Measurements from ENCODE around the gene TGFB2. TPM values are rescaled to one million over a fixed set of nuclear protein-coding genes. Genes with fewer than 3 reads are reported as not detected.

TGFB2 gene
- total and polyA plus RNA-seq, 2 experiments from 2014 or later = 0.31 to 1.4 TPM

DNA sequence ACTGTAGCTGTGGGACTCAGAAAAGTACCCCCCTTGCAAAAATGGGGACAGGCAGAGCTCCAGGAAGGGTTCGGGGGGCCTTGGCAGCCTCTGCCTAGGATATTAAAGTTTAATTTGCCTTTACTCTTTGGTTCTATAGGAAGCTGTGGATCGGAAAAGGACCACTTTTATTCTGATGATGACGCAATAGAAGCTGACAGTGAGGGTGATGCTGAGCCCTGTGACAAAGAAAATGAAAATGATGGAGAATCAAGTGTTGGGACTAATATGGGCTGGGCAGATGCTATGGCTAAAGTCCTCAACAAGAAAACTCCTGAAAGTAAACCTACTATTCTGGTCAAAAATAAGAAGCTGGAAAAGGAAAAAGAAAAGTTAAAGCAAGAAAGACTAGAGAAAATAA, 43.0 kb upstream of the TGFB2 start:
- H3K9me3 Mint-ChIP-seq = no peaks in the 10 kb centered on the region
- no peaks in the 10 kb centered on the region for H3K9me2 ChIP-seq (ENCODE audit: insufficient read depth)
- peaks cover 20% of the 10 kb centered on the region for H3K36me3 Mint-ChIP-seq (ENCODE audit: low read depth)
- H3K4me2 ChIP-seq = peak overlapping the region; percentile 71
- no peaks in the 10 kb centered on the region; the same call in 1 of the 2 replicates for H3F3A ChIP-seq (replicated peaks; ENCODE audit: low read depth)
- no peaks in the 10 kb centered on the region for H3K27me3 ChIP-seq (ENCODE audit: insufficient read depth)
- no peaks in the 10 kb centered on the region for H4K20me1 ChIP-seq (replicated peaks; ENCODE audit: insufficient read depth)
- no peak overlapping the region for H2AFZ ChIP-seq
- no peak overlapping the region for H3K4me3 ChIP-seq
- no peak overlapping the region for H3K4me3 Mint-ChIP-seq
- peaks cover 77% of the 10 kb centered on the region for H3K4me1 Mint-ChIP-seq
- H3K27me3 Mint-ChIP-seq (ENCODE audit: insufficient read depth, low read depth, poor library complexity) = no peaks in the 10 kb centered on the region
- ATAC-seq (no peak), DNase-seq (ENCODE audit: low spot score) (no peak)
- peak overlapping the region; percentile 88 for H3K27ac Mint-ChIP-seq
- no peak for TF ChIP-seq EZH2phosphoT487 (IDR thresholded peaks at IDR 0.05; ENCODE audit: unreplicated experiment)
- TF ChIP-seq EZH2 (IDR thresholded peaks at IDR 0.05; ENCODE audit: low read depth, unreplicated experiment) = no peak
- no peak for TF ChIP-seq CREB1 (CRISPR knock-in tag; IDR thresholded peaks at IDR 0.05; ENCODE audit: low read depth)
- no peak for TF ChIP-seq ZNF331 (CRISPR knock-in tag; IDR thresholded peaks at IDR 0.05; ENCODE audit: low read depth)
- no peak for TF ChIP-seq STAT1 (IDR thresholded peaks at IDR 0.05; ENCODE audit: unreplicated experiment)
- TF ChIP-seq, protein P1, sequence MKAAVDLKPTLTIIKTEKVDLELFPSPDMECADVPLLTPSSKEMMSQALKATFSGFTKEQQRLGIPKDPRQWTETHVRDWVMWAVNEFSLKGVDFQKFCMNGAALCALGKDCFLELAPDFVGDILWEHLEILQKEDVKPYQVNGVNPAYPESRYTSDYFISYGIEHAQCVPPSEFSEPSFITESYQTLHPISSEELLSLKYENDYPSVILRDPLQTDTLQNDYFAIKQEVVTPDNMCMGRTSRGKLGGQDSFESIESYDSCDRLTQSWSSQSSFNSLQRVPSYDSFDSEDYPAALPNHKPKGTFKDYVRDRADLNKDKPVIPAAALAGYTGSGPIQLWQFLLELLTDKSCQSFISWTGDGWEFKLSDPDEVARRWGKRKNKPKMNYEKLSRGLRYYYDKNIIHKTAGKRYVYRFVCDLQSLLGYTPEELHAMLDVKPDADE (IDR thresholded peaks at IDR 0.05) = no peak
- TF ChIP-seq, protein P2, sequence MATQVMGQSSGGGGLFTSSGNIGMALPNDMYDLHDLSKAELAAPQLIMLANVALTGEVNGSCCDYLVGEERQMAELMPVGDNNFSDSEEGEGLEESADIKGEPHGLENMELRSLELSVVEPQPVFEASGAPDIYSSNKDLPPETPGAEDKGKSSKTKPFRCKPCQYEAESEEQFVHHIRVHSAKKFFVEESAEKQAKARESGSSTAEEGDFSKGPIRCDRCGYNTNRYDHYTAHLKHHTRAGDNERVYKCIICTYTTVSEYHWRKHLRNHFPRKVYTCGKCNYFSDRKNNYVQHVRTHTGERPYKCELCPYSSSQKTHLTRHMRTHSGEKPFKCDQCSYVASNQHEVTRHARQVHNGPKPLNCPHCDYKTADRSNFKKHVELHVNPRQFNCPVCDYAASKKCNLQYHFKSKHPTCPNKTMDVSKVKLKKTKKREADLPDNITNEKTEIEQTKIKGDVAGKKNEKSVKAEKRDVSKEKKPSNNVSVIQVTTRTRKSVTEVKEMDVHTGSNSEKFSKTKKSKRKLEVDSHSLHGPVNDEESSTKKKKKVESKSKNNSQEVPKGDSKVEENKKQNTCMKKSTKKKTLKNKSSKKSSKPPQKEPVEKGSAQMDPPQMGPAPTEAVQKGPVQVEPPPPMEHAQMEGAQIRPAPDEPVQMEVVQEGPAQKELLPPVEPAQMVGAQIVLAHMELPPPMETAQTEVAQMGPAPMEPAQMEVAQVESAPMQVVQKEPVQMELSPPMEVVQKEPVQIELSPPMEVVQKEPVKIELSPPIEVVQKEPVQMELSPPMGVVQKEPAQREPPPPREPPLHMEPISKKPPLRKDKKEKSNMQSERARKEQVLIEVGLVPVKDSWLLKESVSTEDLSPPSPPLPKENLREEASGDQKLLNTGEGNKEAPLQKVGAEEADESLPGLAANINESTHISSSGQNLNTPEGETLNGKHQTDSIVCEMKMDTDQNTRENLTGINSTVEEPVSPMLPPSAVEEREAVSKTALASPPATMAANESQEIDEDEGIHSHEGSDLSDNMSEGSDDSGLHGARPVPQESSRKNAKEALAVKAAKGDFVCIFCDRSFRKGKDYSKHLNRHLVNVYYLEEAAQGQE (IDR thresholded peaks at IDR 0.05; ENCODE audit: unreplicated experiment) = no peak
- no peak for TF ChIP-seq NANOG (IDR thresholded peaks at IDR 0.05; ENCODE audit: borderline replicate concordance)
- no peak for TF ChIP-seq POLR2AphosphoS5 (IDR thresholded peaks at IDR 0.05; ENCODE audit: low read depth)
- TF ChIP-seq, protein P3, sequence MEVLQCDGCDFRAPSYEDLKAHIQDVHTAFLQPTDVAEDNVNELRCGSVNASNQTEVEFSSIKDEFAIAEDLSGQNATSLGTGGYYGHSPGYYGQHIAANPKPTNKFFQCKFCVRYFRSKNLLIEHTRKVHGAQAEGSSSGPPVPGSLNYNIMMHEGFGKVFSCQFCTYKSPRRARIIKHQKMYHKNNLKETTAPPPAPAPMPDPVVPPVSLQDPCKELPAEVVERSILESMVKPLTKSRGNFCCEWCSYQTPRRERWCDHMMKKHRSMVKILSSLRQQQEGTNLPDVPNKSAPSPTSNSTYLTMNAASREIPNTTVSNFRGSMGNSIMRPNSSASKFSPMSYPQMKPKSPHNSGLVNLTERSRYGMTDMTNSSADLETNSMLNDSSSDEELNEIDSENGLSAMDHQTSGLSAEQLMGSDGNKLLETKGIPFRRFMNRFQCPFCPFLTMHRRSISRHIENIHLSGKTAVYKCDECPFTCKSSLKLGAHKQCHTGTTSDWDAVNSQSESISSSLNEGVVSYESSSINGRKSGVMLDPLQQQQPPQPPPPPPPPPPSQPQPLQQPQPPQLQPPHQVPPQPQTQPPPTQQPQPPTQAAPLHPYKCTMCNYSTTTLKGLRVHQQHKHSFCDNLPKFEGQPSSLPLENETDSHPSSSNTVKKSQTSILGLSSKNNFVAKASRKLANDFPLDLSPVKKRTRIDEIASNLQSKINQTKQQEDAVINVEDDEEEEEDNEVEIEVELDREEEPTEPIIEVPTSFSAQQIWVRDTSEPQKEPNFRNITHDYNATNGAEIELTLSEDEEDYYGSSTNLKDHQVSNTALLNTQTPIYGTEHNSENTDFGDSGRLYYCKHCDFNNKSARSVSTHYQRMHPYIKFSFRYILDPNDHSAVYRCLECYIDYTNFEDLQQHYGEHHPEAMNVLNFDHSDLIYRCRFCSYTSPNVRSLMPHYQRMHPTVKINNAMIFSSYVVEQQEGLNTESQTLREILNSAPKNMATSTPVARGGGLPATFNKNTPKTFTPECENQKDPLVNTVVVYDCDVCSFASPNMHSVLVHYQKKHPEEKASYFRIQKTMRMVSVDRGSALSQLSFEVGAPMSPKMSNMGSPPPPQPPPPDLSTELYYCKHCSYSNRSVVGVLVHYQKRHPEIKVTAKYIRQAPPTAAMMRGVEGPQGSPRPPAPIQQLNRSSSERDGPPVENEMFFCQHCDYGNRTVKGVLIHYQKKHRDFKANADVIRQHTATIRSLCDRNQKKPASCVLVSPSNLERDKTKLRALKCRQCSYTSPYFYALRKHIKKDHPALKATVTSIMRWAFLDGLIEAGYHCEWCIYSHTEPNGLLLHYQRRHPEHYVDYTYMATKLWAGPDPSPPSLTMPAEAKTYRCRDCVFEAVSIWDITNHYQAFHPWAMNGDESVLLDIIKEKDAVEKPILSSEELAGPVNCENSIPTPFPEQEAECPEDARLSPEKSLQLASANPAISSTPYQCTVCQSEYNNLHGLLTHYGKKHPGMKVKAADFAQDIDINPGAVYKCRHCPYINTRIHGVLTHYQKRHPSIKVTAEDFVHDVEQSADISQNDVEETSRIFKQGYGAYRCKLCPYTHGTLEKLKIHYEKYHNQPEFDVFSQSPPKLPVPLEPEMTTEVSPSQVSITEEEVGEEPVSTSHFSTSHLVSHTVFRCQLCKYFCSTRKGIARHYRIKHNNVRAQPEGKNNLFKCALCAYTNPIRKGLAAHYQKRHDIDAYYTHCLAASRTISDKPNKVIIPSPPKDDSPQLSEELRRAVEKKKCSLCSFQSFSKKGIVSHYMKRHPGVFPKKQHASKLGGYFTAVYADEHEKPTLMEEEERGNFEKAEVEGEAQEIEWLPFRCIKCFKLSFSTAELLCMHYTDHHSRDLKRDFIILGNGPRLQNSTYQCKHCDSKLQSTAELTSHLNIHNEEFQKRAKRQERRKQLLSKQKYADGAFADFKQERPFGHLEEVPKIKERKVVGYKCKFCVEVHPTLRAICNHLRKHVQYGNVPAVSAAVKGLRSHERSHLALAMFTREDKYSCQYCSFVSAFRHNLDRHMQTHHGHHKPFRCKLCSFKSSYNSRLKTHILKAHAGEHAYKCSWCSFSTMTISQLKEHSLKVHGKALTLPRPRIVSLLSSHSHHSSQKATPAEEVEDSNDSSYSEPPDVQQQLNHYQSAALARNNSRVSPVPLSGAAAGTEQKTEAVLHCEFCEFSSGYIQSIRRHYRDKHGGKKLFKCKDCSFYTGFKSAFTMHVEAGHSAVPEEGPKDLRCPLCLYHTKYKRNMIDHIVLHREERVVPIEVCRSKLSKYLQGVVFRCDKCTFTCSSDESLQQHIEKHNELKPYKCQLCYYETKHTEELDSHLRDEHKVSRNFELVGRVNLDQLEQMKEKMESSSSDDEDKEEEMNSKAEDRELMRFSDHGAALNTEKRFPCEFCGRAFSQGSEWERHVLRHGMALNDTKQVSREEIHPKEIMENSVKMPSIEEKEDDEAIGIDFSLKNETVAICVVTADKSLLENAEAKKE (CRISPR knock-in tag; IDR thresholded peaks at IDR 0.05) = no peak
- TF ChIP-seq JUNB (IDR thresholded peaks at IDR 0.05; ENCODE audit: unreplicated experiment) = no peak
- TF ChIP-seq, protein P4, sequence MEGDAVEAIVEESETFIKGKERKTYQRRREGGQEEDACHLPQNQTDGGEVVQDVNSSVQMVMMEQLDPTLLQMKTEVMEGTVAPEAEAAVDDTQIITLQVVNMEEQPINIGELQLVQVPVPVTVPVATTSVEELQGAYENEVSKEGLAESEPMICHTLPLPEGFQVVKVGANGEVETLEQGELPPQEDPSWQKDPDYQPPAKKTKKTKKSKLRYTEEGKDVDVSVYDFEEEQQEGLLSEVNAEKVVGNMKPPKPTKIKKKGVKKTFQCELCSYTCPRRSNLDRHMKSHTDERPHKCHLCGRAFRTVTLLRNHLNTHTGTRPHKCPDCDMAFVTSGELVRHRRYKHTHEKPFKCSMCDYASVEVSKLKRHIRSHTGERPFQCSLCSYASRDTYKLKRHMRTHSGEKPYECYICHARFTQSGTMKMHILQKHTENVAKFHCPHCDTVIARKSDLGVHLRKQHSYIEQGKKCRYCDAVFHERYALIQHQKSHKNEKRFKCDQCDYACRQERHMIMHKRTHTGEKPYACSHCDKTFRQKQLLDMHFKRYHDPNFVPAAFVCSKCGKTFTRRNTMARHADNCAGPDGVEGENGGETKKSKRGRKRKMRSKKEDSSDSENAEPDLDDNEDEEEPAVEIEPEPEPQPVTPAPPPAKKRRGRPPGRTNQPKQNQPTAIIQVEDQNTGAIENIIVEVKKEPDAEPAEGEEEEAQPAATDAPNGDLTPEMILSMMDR (conservative IDR thresholded peaks at IDR 0.05; ENCODE audit: low read depth in 2 of 2) = no peak
- TF ChIP-seq ZNF114 (CRISPR knock-in tag; IDR thresholded peaks at IDR 0.05) = no peak
- peaks cover 78% of the 10 kb centered on the region for H3K79me2 ChIP-seq (replicated peaks; ENCODE audit: insufficient read depth)
- peaks cover 6% of the 10 kb centered on the region; the same call in 1 of the 2 replicates for H3K36me3 ChIP-seq (ENCODE audit: insufficient read depth)
- peaks cover 72% of the 10 kb centered on the region for H3K4me1 ChIP-seq (ENCODE audit: insufficient read depth)
- peak overlapping the region; percentile 93; the same call in 1 of the 2 replicates for H3K27ac ChIP-seq (ENCODE audit: low read depth)

All from GM23338 (cell line).